Esophagus squamous epithelium (tissue), 5 donors: ENCODE data around the gene TALDO1. TPM values are rescaled to one million over a fixed set of nuclear protein-coding genes. Genes with fewer than 3 reads are reported as not detected.

Experiments
- DNase-seq: peaks from one replicate; lab custom pipeline; 2025; lab: John Stamatoyannopoulos, UW
- H3K27ac ChIP-seq, 4 donors: fragments of 200-600 bp; sonication (generic); one replicate each; pipeline ENCODE4 v1.5.1; 2016 to 2019; ENCODE audit warnings: mild to moderate bottlenecking in 1 of 4
- H3K27me3 ChIP-seq, 4 donors: fragments of 200-600 bp; sonication (generic); 1 replicate in 3 of 4; 2 replicates in 1 of 4; pipeline versions ENCODE4 v1.5.1 to v1.6.0; 2017 to 2021; ENCODE audit warnings: antibody characterized with exemption in 1 of 4
- H3K36me3 ChIP-seq, 3 donors: fragments of 200-600 bp; sonication (generic); one replicate each; pipeline ENCODE4 v1.5.1; 2016 to 2019
- H3K4me1 ChIP-seq, 3 donors: fragments of 200-600 bp; sonication (generic); one replicate each; pipeline ENCODE4 v1.5.1; 2017 to 2019
- H3K4me3 ChIP-seq, 4 donors: fragments of 200-600 bp; sonication (generic); 1 replicate in 3 of 4; 2 replicates in 1 of 4; pipeline ENCODE4 v1.5.1; 2016 to 2019; ENCODE audit warnings: mild to moderate bottlenecking in 2 of 4, moderate library complexity in 1 of 4
- H3K9me3 ChIP-seq, 3 donors: fragments of 200-600 bp; sonication (generic); one replicate each; pipeline ENCODE4 v1.5.1; 2016 to 2019
- CTCF ChIP-seq, 6 experiments: fragments of 450-650 bp in 4 of 6; fragments of 200-600 bp in 2 of 6; sonication (generic) in 2 of 6; IDR thresholded peaks; one replicate each; pipeline ENCODE4 v1.5.1; 2016 to 2019; ENCODE audit warnings: antibody characterized with exemption in 6 of 6, mild to moderate bottlenecking in 4 of 6, moderate library complexity in 4 of 6
- POLR2A ChIP-seq, 4 donors: fragments of 450-650 bp; IDR thresholded peaks; one replicate each; pipeline ENCODE4 v1.6.1; 2017; ENCODE audit warnings: antibody characterized with exemption in 4 of 4, mild to moderate bottlenecking in 4 of 4, moderate library complexity in 3 of 4
- WGBS, 2 donors: methylation state at CpG; one replicate each; pipeline ENCODE4 v1.1.5; 2018; 5-methylcytosine and 5-hydroxymethylcytosine counted together
- intact Hi-C: fragments of 100-400 bp; cut with DNase I; formaldehyde crosslinking; loops from one replicate; pipeline ENCODE4 v1.15.0; 2022
- total RNA-seq, 4 donors: library from RNA; depleted of rRNA; stranded (reverse); fragments of >200 nt; gene quantifications; one replicate each; pipeline ENCODE4 v1.1.0, GENCODE V29; 2016
- donor health status: DM: yes; HTN: yes; CAD: no.

TALDO1 gene
- total RNA-seq, 4 donors from 2014 or later = 311 to 629 (median 504) TPM

GRCh38 chr11:777288-778255, 30.3 kb downstream of the TALDO1 start, which contains the start of gene GATD1:
GATD1 (minus strand) TSS chr11:777487; CDS start chr11:777462, 25 bp downstream.
- peaks cover 32 to 80% (median 33%) of the 10 kb centered on the region in 3 donors for H3K4me1 ChIP-seq
- peak; percentile 45 for DNase-seq
- peaks cover 7 to 38% (median 9%) of the 10 kb centered on the region in 3 donors for H3K36me3 ChIP-seq
- peak in 2 of 6 experiments; percentile 6 to 38 for TF ChIP-seq CTCF (IDR thresholded peaks at IDR 0.05)
- TF ChIP-seq POLR2A (IDR thresholded peaks at IDR 0.05) = peak in 3 of 4 donors; percentile 63 to 89 (median 87)
- intact Hi-C loops = no loop called here
- H3K27me3 ChIP-seq = no peaks in the 10 kb centered on the region
- H3K27ac ChIP-seq = peak within 1 kb of the TSS; percentile 83 to 94 (median 92)
- H3K9me3 ChIP-seq = no peaks in the 10 kb centered on the region
- H3K4me3 ChIP-seq = peak within 1 kb of the TSS; percentile 75 to 95 (median 87)
- 0% methylated on average over 7 to 13 of the region's 110 CpGs for WGBS, 2 donors

GRCh38 chr11:778976-779954, 32.0 kb downstream of the TALDO1 start:
- Histone ChIP-seq H3K27me3 (no peaks in the 10 kb centered on the region), H3K9me3 (no peaks in the 10 kb centered on the region), H3K4me1 (peaks cover 33 to 77% (median 45%) of the 10 kb centered on the region in 3 donors), H3K4me3 (no peak overlapping the region), H3K36me3 (peaks cover 0 to 21% (median 0%) of the 10 kb centered on the region in 3 donors), H3K27ac (no peak overlapping the region)
- 91 to 92% methylated on average over 8 to 14 of the region's 23 CpGs for WGBS, 2 donors
- DNase-seq = no peak
- intact Hi-C loops = no loop called here
- no peak for TF ChIP-seq POLR2A (IDR thresholded peaks at IDR 0.05)
- TF ChIP-seq CTCF (IDR thresholded peaks at IDR 0.05) = no peak

GRCh38 chr11:779955-780532, 32.8 kb downstream of the TALDO1 start:
- intact Hi-C loops = no loop called here
- peaks cover 30 to 70% (median 42%) of the 10 kb centered on the region in 3 donors for H3K4me1 ChIP-seq
- H3K9me3 ChIP-seq = no peaks in the 10 kb centered on the region
- no peaks in the 10 kb centered on the region for H3K27me3 ChIP-seq
- DNase-seq = no peak
- H3K4me3 ChIP-seq = no peak overlapping the region
- H3K36me3 ChIP-seq = peaks cover 0 to 14% (median 0%) of the 10 kb centered on the region in 3 donors
- WGBS, 2 donors = 91% methylated on average over 9 of the region's 16 CpGs; no CpG with 5 or more reads in 1 of the 2 donors
- no peak for TF ChIP-seq POLR2A (IDR thresholded peaks at IDR 0.05)
- no peak for TF ChIP-seq CTCF (IDR thresholded peaks at IDR 0.05)
- no peak overlapping the region for H3K27ac ChIP-seq

- no peak overlapping the region for H3K4me3 ChIP-seq
- peaks cover 0 to 6% (median 0%) of the 10 kb centered on the region in 4 donors for H3K27me3 ChIP-seq
- H3K36me3 ChIP-seq = peaks cover 0 to 14% (median 0%) of the 10 kb centered on the region in 3 donors
- TF ChIP-seq POLR2A (IDR thresholded peaks at IDR 0.05) = no peak
- no peak for TF ChIP-seq CTCF (IDR thresholded peaks at IDR 0.05)
- H3K4me1 ChIP-seq = peaks cover 16 to 52% (median 26%) of the 10 kb centered on the region in 3 donors
- H3K27ac ChIP-seq = peak overlapping the region in 2 of 4 donors; percentile 22 to 32
- no peak for DNase-seq
- WGBS, 2 donors = 46 to 65% methylated on average over 12 to 21 of the region's 36 CpGs
- intact Hi-C loops = no loop called here
- no peaks in the 10 kb centered on the region for H3K9me3 ChIP-seq
Measured at GRCh38 chr11:782264-783174, 35.3 kb downstream of the TALDO1 start.
